ENCODE measurements around the gene FRRS1L.

FRRS1L gene

GRCh38 chr9:109176386-109176785 lies 9.3 kb upstream of the FRRS1L start:
- DNase-seq = no peak

GRCh38 chr9:109172935-109173334 lies 5.9 kb upstream of the FRRS1L start:
- DNase-seq = no peak

GRCh38 chr9:109171926-109172325 lies 4.9 kb upstream of the FRRS1L start:
- no peak for DNase-seq

GRCh38 chr9:109168170-109168569 lies 1.1 kb upstream of the FRRS1L start:
- DNase-seq = no peak

GRCh38 chr9:109167716-109168115 lies 667 bp upstream of the FRRS1L start:
- DNase-seq = no peak

- no peak for DNase-seq
Measured at GRCh38 chr9:109166171-109166770, 778 bp downstream of the FRRS1L start.

GRCh38 chr9:109164042-109164441 lies 3.0 kb downstream of the FRRS1L start:
- no peak for DNase-seq

- no peak for DNase-seq
Measured at GRCh38 chr9:109163194-109163593, 3.9 kb downstream of the FRRS1L start.

- no peak for DNase-seq
Measured at GRCh38 chr9:109162677-109163076, 4.4 kb downstream of the FRRS1L start.

- no peak for DNase-seq
Measured at GRCh38 chr9:109161471-109161870, 5.6 kb downstream of the FRRS1L start.

GRCh38 chr9:109159583-109159982 lies 7.5 kb downstream of the FRRS1L start:
- no peak for DNase-seq

- DNase-seq = no peak
Measured at GRCh38 chr9:109158651-109159050, 8.4 kb downstream of the FRRS1L start.

- DNase-seq = no peak
Measured at GRCh38 chr9:109156708-109157107, 10.3 kb downstream of the FRRS1L start.

- DNase-seq = no peak
Measured at GRCh38 chr9:109150925-109151545, 16.0 kb downstream of the FRRS1L start.

GRCh38 chr9:109149722-109150121 lies 17.3 kb downstream of the FRRS1L start:
- no peak for DNase-seq

- DNase-seq = no peak
Measured at GRCh38 chr9:109149089-109149488, 18.0 kb downstream of the FRRS1L start.

GRCh38 chr9:109145051-109145450 lies 22.0 kb downstream of the FRRS1L start:
- no peak for DNase-seq

- no peak for DNase-seq
Measured at GRCh38 chr9:109143881-109144562, 23.0 kb downstream of the FRRS1L start.

GRCh38 chr9:109141375-109141774 lies 25.7 kb downstream of the FRRS1L start:
- DNase-seq = no peak

GRCh38 chr9:109139851-109140250 lies 27.2 kb downstream of the FRRS1L start:
- DNase-seq = no peak

- no peak for DNase-seq
Measured at GRCh38 chr9:109138421-109138820, 28.6 kb downstream of the FRRS1L start.

- DNase-seq = no peak
Measured at GRCh38 chr9:109134167-109134578, 32.9 kb downstream of the FRRS1L start.

- no peak for DNase-seq
Measured at GRCh38 chr9:109133533-109133932, 33.5 kb downstream of the FRRS1L start.

- no peak for DNase-seq
Measured at GRCh38 chr9:109132567-109133021, 34.5 kb downstream of the FRRS1L start.

Measured in NCI-H2107 (cell line).